GM18519 (cell line): ENCODE data around the gene ARID1B.

Source experiments
- ATAC-seq: cut with Tn5 transposase; IDR thresholded peaks from one replicate; pipeline ENCODE4 v1.9.1; 2021; ENCODE audit warnings: mild to moderate bottlenecking, moderate library complexity; ENCODE audit not compliant: unreplicated experiment, low FRiP score

ARID1B gene

GRCh38 chr6:156821707-156822106, 44.5 kb downstream of the ARID1B start:
- ATAC-seq: no peak

- no peak for ATAC-seq
Measured at GRCh38 chr6:156822747-156823206, 45.6 kb downstream of the ARID1B start.

- no peak for ATAC-seq
Measured at GRCh38 chr6:156824142-156824541, 47.0 kb downstream of the ARID1B start.

- no peak for ATAC-seq
Measured at GRCh38 chr6:156825475-156825874, 48.3 kb downstream of the ARID1B start.

GRCh38 chr6:156826290-156826955, 49.2 kb downstream of the ARID1B start:
- ATAC-seq: no peak

GRCh38 chr6:156827382-156827781, 50.2 kb downstream of the ARID1B start:
- no peak for ATAC-seq

- peak; percentile 44 for ATAC-seq
Measured at GRCh38 chr6:156828280-156828703, 51.1 kb downstream of the ARID1B start.

GRCh38 chr6:156830126-156830525, 52.9 kb downstream of the ARID1B start:
- no peak for ATAC-seq

- no peak for ATAC-seq
Measured at GRCh38 chr6:156832231-156832647, 55.1 kb downstream of the ARID1B start.

GRCh38 chr6:156832669-156833068, 55.5 kb downstream of the ARID1B start:
- no peak for ATAC-seq

- no peak for ATAC-seq
Measured at GRCh38 chr6:156833755-156834154, 56.6 kb downstream of the ARID1B start.

GRCh38 chr6:156839129-156839528, 62.0 kb downstream of the ARID1B start:
- no peak for ATAC-seq

GRCh38 chr6:156839591-156840001, 62.4 kb downstream of the ARID1B start:
- no peak for ATAC-seq

- ATAC-seq: no peak
Measured at GRCh38 chr6:156840136-156840535, 63.0 kb downstream of the ARID1B start.

GRCh38 chr6:156840606-156841005, 63.4 kb downstream of the ARID1B start:
- no peak for ATAC-seq

- ATAC-seq: no peak
Measured at GRCh38 chr6:156841508-156841907, 64.3 kb downstream of the ARID1B start.

GRCh38 chr6:156842598-156843250, 65.5 kb downstream of the ARID1B start:
- no peak for ATAC-seq

GRCh38 chr6:156844089-156844488, 66.9 kb downstream of the ARID1B start:
- ATAC-seq: no peak

GRCh38 chr6:156845454-156846155, 68.4 kb downstream of the ARID1B start:
- ATAC-seq: no peak

GRCh38 chr6:156846845-156847599, 69.8 kb downstream of the ARID1B start:
- no peak for ATAC-seq

GRCh38 chr6:156848123-156848522, 70.9 kb downstream of the ARID1B start:
- no peak for ATAC-seq
